Muscle layer of duodenum (tissue), 2 donors: ENCODE data around the gene HOXD1.
A peak's percentile ranks its signal among the peaks of the same experiment; 100 is the strongest.

Experiments used
- H3K27ac ChIP-seq: one replicate; pipeline ENCODE4 v1.7.0; 2013; ENCODE audit warnings: mild to moderate bottlenecking, low read length
- H3K27me3 ChIP-seq: one replicate; pipeline ENCODE4 v1.7.0; 2013; ENCODE audit warnings: low read depth, mild to moderate bottlenecking, control low read depth, low read length
- H3K36me3 ChIP-seq, 2 donors: one replicate each; pipeline ENCODE4 v1.7.0; 2013; ENCODE audit warnings: low read length in 2 of 2, control low read depth in 1 of 2, mild to moderate bottlenecking in 1 of 2; ENCODE audit not compliant: insufficient read depth in 2 of 2, control insufficient read depth in 1 of 2
- H3K4me1 ChIP-seq, 2 donors: one replicate each; pipeline ENCODE4 v1.7.0; 2013; ENCODE audit warnings: low read length in 2 of 2, mild to moderate bottlenecking in 2 of 2, control low read depth in 1 of 2, moderate library complexity in 1 of 2; ENCODE audit not compliant: insufficient read depth in 2 of 2, control insufficient read depth in 1 of 2
- H3K4me3 ChIP-seq, 2 donors: one replicate each; pipeline ENCODE4 v1.7.0; 2013; ENCODE audit warnings: low read length in 2 of 2, low read depth in 1 of 2, mild to moderate bottlenecking in 1 of 2
- H3K9me3 ChIP-seq, 2 donors: one replicate each; pipeline ENCODE4 v1.7.0; 2013; ENCODE audit warnings: low read length in 2 of 2, control low read depth in 1 of 2, mild to moderate bottlenecking in 1 of 2; ENCODE audit not compliant: control insufficient read depth in 1 of 2
- donor health status: healthy.

HOXD1 gene

GRCh38 chr2:176156301-176156806, 32.1 kb upstream of the HOXD1 start:
- Histone ChIP-seq H3K27me3 (peaks cover 55% of the 10 kb centered on the region), H3K36me3 (no peaks in the 10 kb centered on the region), H3K4me3 (no peak overlapping the region), H3K4me1 (peaks cover 0 to 43% of the 10 kb centered on the region in 2 donors), H3K9me3 (no peaks in the 10 kb centered on the region), H3K27ac (no peak overlapping the region)

GRCh38 chr2:176156807-176157498, 31.5 kb upstream of the HOXD1 start, which contains the start of gene HOXD3:
Gene HOXD3, plus strand, starts transcription at chr2:176157307. Its CDS starts 11,808 bp downstream, at chr2:176169115.
- Histone ChIP-seq H3K4me1 (peaks cover 0 to 38% of the 10 kb centered on the region in 2 donors), H3K9me3 (no peaks in the 10 kb centered on the region), H3K27ac (no peak within 1 kb of the TSS), H3K27me3 (peaks cover 56% of the 10 kb centered on the region), H3K4me3 (peak within 1 kb of the TSS; percentile 30 to 48), H3K36me3 (no peaks in the 10 kb centered on the region)

- H3K36me3 ChIP-seq, result no peaks in the 10 kb centered on the region
- no peaks in the 10 kb centered on the region for H3K9me3 ChIP-seq
- no peak overlapping the region for H3K27ac ChIP-seq
- H3K27me3 ChIP-seq, result peaks cover 62% of the 10 kb centered on the region
- peaks cover 0 to 42% of the 10 kb centered on the region in 2 donors for H3K4me1 ChIP-seq
- H3K4me3 ChIP-seq, result peak overlapping the region; percentile 30 to 48
These were observed 30.8 kb upstream of the HOXD1 start for GRCh38 chr2:176157499-176158185.

- H3K27ac ChIP-seq, result no peak overlapping the region
- H3K36me3 ChIP-seq, result no peaks in the 10 kb centered on the region
- peaks cover 66% of the 10 kb centered on the region for H3K27me3 ChIP-seq
- no peaks in the 10 kb centered on the region for H3K9me3 ChIP-seq
- no peak overlapping the region for H3K4me3 ChIP-seq
- peaks cover 0 to 42% of the 10 kb centered on the region in 2 donors for H3K4me1 ChIP-seq
These were observed 30.3 kb upstream of the HOXD1 start for GRCh38 chr2:176158186-176158591.

GRCh38 chr2:176158855-176159662, 29.4 kb upstream of the HOXD1 start:
- no peaks in the 10 kb centered on the region for H3K36me3 ChIP-seq
- no peaks in the 10 kb centered on the region for H3K9me3 ChIP-seq
- peaks cover 68% of the 10 kb centered on the region for H3K27me3 ChIP-seq
- no peak overlapping the region for H3K27ac ChIP-seq
- no peak overlapping the region for H3K4me3 ChIP-seq
- H3K4me1 ChIP-seq, result peaks cover 0 to 42% of the 10 kb centered on the region in 2 donors

- Histone ChIP-seq H3K4me3 (peak overlapping the region in 1 of 2 donors; percentile 24), H3K4me1 (peaks cover 0 to 44% of the 10 kb centered on the region in 2 donors), H3K9me3 (no peaks in the 10 kb centered on the region), H3K27ac (no peak overlapping the region), H3K36me3 (no peaks in the 10 kb centered on the region), H3K27me3 (peaks cover 75% of the 10 kb centered on the region)
These were observed 28.7 kb upstream of the HOXD1 start for GRCh38 chr2:176159663-176160250.

- H3K36me3 ChIP-seq, result no peaks in the 10 kb centered on the region
- peak overlapping the region in 1 of 2 donors; percentile 24 for H3K4me3 ChIP-seq
- H3K9me3 ChIP-seq, result no peaks in the 10 kb centered on the region
- peaks cover 80% of the 10 kb centered on the region for H3K27me3 ChIP-seq
- peaks cover 0 to 50% of the 10 kb centered on the region in 2 donors for H3K4me1 ChIP-seq
- no peak overlapping the region for H3K27ac ChIP-seq
These were observed 28.1 kb upstream of the HOXD1 start for GRCh38 chr2:176160251-176160985.

- Histone ChIP-seq H3K4me3 (peak overlapping the region in 1 of 2 donors; percentile 24), H3K27me3 (peaks cover 80% of the 10 kb centered on the region), H3K9me3 (no peaks in the 10 kb centered on the region), H3K36me3 (no peaks in the 10 kb centered on the region), H3K27ac (no peak overlapping the region), H3K4me1 (peaks cover 0 to 52% of the 10 kb centered on the region in 2 donors)
These were observed 27.3 kb upstream of the HOXD1 start for GRCh38 chr2:176160986-176161824.

GRCh38 chr2:176161825-176162626, 26.4 kb upstream of the HOXD1 start:
- Histone ChIP-seq H3K4me1 (peaks cover 0 to 49% of the 10 kb centered on the region in 2 donors), H3K9me3 (no peaks in the 10 kb centered on the region), H3K27ac (no peak overlapping the region), H3K4me3 (peak overlapping the region in 1 of 2 donors; percentile 20), H3K36me3 (no peaks in the 10 kb centered on the region), H3K27me3 (peaks cover 73% of the 10 kb centered on the region)
